ENCODE results near the gene VAV3. TPM values are rescaled to one million over a fixed set of nuclear protein-coding genes. Genes with fewer than 3 reads are reported as not detected.

VAV3 gene
- total RNA-seq, 1 donor from 2014 or later = 25.8 TPM

- TF ChIP-seq CTCF (IDR thresholded peaks at IDR 0.05; ENCODE audit: partially characterized antibody, unreplicated experiment) = no peak
- no peaks in the 10 kb centered on the region for H3K36me3 Mint-ChIP-seq (ENCODE audit: unreplicated experiment)
- peak overlapping the region; percentile 87 for H3K27ac Mint-ChIP-seq (ENCODE audit: unreplicated experiment)
- peak; percentile 44 for DNase-seq
- peak overlapping the region; percentile 5 for H3K4me3 Mint-ChIP-seq (ENCODE audit: unreplicated experiment)
- peaks cover 48% of the 10 kb centered on the region for H3K4me1 Mint-ChIP-seq (ENCODE audit: low read depth, unreplicated experiment)
- H3K27me3 Mint-ChIP-seq (ENCODE audit: unreplicated experiment) = peaks cover 3% of the 10 kb centered on the region
- peaks cover 7% of the 10 kb centered on the region for H3K9me3 Mint-ChIP-seq (ENCODE audit: unreplicated experiment)
Measured at GRCh38 chr1:107532318-107532717, 432.7 kb downstream of the VAV3 start.

- DNase-seq = no peak
- H3K9me3 Mint-ChIP-seq (ENCODE audit: unreplicated experiment) = peaks cover 7% of the 10 kb centered on the region
- TF ChIP-seq CTCF (IDR thresholded peaks at IDR 0.05; ENCODE audit: partially characterized antibody, unreplicated experiment) = no peak
- peaks cover 3% of the 10 kb centered on the region for H3K27me3 Mint-ChIP-seq (ENCODE audit: unreplicated experiment)
- H3K36me3 Mint-ChIP-seq (ENCODE audit: unreplicated experiment) = no peaks in the 10 kb centered on the region
- H3K4me3 Mint-ChIP-seq (ENCODE audit: unreplicated experiment) = peak overlapping the region; percentile 39
- peak overlapping the region; percentile 87 for H3K27ac Mint-ChIP-seq (ENCODE audit: unreplicated experiment)
- H3K4me1 Mint-ChIP-seq (ENCODE audit: low read depth, unreplicated experiment) = peaks cover 48% of the 10 kb centered on the region
Measured at GRCh38 chr1:107531065-107531908, 433.7 kb downstream of the VAV3 start.

- H3K27me3 Mint-ChIP-seq (ENCODE audit: unreplicated experiment) = peaks cover 3% of the 10 kb centered on the region
- TF ChIP-seq CTCF (IDR thresholded peaks at IDR 0.05; ENCODE audit: partially characterized antibody, unreplicated experiment) = no peak
- H3K9me3 Mint-ChIP-seq (ENCODE audit: unreplicated experiment) = peaks cover 7% of the 10 kb centered on the region
- no peak overlapping the region for H3K27ac Mint-ChIP-seq (ENCODE audit: unreplicated experiment)
- H3K36me3 Mint-ChIP-seq (ENCODE audit: unreplicated experiment) = no peaks in the 10 kb centered on the region
- no peak overlapping the region for H3K4me3 Mint-ChIP-seq (ENCODE audit: unreplicated experiment)
- peaks cover 41% of the 10 kb centered on the region for H3K4me1 Mint-ChIP-seq (ENCODE audit: low read depth, unreplicated experiment)
- DNase-seq = no peak
Measured at GRCh38 chr1:107530543-107530942, 434.4 kb downstream of the VAV3 start.

GRCh38 chr1:107529511-107530149 is 435.4 kb downstream of the VAV3 start:
- Mint-ChIP-seq H3K4me1 (ENCODE audit: low read depth, unreplicated experiment) (peaks cover 35% of the 10 kb centered on the region), H3K27me3 (ENCODE audit: unreplicated experiment) (peaks cover 3% of the 10 kb centered on the region)

More at GRCh38 chr1:107529511-107530149, 435.4 kb downstream of the VAV3 start:
- H3K27ac Mint-ChIP-seq (ENCODE audit: unreplicated experiment) = no peak overlapping the region
- H3K4me3 Mint-ChIP-seq (ENCODE audit: unreplicated experiment) = no peak overlapping the region
- H3K9me3 Mint-ChIP-seq (ENCODE audit: unreplicated experiment) = peaks cover 8% of the 10 kb centered on the region
- peak; percentile 87 for TF ChIP-seq CTCF (IDR thresholded peaks at IDR 0.05; ENCODE audit: partially characterized antibody, unreplicated experiment)
- DNase-seq = no peak
- H3K36me3 Mint-ChIP-seq (ENCODE audit: unreplicated experiment) = no peaks in the 10 kb centered on the region
